ENCODE measurements around the gene SLC9C2.
"Not testable (repeated sequence)": the region's sequence is repeated elsewhere in the genome, so short reads cannot be mapped to it uniquely, and the experiment has no call there.

Gene SLC9C2

GRCh38 chr1:173603056-173603591, at the start of gene SLC9C2:
Gene SLC9C2 (minus strand): TSS chr1:173603072. CDS start chr1:173601776, 1,296 bp downstream.
- no peak for DNase-seq

DNA sequence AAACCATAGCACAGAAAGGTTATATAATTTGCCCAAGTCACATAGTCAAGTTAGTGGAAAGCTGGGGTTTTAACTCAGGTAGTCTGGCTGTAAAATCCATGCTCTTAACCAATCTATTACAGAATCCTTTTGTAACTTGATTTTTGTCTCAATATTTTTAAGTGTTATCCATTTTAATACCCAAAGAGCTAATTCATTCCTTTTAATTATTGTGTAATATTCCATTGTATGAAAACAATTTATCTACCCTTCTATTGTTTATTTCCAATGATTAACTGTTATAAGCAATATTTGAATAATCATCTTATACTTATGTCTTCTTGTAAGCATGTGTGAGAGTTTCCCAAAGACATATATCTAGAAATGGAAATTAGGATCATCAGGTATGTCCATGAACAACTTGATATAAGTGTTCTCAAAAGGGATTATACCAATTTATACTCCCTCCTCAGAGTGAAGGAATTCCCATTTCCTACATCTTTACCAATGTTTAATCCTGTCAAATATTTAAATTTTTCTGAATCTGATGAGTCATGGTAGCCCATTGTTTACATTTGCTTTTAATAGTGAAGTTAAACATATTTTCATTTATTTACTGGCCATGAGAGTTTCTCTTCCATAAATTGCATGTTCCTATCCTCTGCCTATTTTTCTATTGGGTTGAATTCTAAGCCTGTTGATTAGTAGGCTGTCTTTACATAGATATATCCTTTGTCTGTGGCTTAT, 46.2 kb upstream of the SLC9C2 start:
- no peak for DNase-seq

DNA sequence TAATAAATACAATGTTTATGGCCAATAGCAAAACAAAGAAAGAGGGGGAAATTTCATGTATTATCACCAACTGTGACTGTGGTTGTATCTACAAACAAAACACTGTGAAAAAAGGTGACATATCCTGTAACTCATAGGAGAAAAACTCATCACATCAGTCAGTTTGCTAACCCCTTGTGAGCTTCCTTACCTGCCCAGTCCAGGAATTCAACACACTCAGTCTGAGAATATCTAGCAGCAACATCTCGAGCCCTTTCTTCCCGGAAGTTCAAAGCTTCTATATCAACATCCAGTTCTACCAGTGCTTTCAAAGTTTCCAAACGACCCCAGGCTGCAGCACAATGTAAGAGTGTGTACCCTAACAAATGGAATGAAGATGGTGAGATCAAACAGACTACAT, 43.8 kb upstream of the SLC9C2 start:
- DNase-seq: no peak

DNA sequence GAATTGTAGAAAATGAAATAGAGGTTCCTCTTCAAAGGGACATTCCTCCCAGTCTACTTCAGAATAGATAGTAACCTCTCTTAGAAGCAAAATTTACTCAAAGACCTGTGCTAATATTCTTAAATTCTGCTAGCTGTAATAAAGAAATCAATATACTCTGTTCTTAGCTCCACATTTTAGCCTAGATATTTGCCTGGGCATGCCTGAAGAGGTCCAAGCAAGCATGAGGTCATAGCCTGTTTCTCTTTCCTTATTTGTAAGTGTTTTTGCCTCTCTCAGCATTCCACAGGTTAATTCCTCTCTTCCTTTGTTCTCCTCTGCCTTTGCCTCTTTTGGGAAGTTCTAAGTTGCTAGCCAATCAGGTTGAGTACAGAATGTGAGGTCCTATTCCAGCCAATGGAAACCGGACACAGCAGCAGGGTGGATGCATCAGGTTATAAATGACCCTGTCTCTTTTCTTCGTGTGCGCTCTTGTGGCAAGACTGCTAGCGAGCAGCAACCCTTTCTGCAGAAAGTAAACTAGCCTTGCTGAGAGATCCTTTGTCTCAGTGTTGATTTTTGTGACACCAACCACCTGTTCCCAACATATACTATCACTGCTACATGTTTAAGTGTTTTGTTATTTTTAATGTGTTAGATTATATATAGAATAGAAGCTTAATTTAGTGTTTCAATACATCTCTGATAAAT, 39.7 kb upstream of the SLC9C2 start:
- DNase-seq: not testable (repeated sequence)

- DNase-seq: no peak
These were observed 36.2 kb upstream of the SLC9C2 start for GRCh38 chr1:173639102-173639501.

DNA sequence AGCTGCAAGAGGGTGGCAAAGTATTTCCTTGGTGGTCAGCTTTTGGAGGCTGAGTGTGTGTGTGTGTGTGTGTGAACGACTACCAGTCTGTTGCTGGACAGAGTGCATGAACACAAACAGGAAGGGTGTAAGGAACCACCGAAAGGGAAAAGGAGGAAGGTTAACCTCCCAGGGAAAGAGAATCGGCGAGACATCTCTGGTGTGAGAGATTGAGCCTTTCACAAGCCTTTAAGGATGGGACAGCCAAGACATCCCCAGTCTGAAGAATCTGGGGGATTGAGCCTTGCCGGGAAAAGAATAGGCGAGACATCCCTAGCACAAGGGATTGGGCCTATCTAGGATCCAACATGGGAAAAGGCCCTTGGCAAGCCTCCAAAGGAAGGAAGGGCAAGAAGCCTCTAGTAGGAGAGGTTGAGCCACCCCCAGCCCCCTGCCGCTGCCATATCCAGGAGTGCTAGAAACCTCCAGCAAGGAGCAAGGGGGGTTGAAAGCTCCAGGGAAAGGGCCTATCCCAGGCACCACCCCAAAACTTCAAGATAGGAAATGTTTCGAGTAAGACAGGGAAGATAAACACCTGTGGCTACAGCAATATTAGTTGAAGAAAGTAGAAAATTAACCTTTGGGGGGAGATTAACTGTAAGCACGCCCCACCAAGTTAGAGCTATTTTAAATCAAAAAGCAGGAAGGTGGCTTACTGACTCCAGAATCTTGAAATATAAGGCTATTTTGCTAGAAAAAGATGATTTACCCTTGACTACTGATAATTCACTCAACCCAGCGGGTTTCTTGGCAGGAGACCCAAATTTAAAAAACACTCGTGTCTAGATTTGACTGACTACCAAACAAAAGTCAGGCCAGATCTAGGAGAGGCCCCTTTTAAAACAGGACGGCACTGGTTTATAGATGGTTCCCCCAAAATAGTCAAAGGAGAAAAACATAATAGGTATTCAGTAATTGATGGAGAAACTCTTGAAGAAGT, 35.5 kb upstream of the SLC9C2 start:
- no peak for DNase-seq

DNA sequence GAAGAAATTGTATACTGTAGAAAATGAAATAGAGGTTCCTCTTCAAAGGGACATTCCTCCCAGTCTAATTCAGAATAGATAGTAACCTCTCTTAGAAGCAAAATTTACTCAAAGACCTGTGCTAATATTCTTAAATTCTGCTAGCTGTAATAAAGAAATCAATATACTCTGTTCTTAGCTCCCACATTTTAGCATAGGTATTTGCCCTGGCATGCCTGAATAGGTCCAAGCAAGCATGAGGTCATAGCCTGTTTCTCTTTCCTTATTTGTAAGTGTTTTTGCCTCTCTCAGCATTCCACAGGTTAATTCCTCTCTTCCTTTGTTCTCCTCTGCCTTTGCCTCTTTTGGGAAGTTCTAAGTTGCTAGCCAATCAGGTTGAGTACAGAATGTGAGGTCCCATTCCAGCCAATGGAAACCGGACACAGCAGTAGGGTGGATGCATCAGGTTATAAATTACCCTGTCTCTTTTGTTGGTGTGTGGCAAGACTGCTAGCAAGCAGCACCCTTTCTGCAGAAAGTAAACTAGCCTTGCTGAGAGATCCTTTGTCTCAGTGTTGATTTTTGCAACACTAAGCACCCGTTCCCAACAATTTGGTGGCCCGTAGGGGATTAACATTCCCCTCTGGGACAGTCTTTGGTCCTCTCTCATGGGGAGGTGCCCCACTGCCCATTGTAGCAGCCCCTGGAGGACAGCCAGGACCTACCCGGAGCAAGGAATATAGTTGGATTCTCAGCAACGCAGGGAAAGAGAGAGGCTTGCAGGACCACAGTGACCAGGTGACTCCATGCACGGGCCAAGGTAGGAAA, 34.6 kb upstream of the SLC9C2 start:
- not testable (repeated sequence) for DNase-seq

GRCh38 chr1:173635116-173635515, 32.2 kb upstream of the SLC9C2 start, which contains the start of gene TEX50:
Gene TEX50 (plus strand): TSS chr1:173635338. CDS start chr1:173635522, 184 bp downstream.
- no peak for DNase-seq

GRCh38 chr1:173628888-173629287, 26.0 kb upstream of the SLC9C2 start:
- no peak for DNase-seq

- DNase-seq: no peak
These were observed 24.4 kb upstream of the SLC9C2 start for GRCh38 chr1:173627269-173627668.

DNA sequence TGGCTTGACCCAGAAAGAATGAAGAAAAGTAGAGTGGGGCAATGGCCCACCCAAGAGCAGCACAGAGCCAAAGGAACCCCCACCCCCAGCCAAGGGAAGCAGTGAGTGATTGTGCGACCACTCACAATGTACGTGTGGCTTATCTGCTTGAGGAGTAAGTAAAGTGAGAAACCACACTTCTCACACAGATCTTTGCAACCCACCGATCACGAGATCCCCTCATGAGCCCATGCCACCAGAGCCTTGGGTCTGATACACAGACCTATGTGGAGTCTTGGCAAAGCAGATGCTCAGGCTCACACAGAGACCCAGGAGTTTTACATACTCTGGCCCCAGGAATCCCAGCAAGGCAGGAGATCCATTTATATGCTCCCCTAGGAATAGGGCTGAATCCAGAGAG, 14.0 kb upstream of the SLC9C2 start:
- DNase-seq: no peak

DNA sequence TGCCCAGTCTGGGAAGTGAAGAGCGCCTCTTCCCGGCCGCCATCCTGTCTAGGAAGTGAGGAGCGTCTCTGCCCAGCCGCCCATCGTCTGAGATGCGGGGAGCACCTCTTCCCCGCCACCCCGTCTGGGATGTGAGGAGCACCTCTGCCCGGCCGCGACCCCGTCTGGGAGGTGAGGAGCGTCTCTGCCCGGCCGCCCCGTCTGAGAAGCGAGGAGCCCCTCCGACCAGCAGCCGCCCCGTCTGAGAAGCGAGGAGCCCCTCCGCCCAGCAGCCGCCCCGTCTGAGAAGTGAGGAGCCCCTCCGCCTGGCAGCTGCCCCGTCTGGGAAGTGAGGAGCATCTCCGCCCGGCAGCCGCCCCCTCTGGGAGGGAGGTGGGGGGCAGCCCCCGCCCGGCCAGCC, 10.2 kb upstream of the SLC9C2 start:
- not testable (repeated sequence) for DNase-seq

DNA sequence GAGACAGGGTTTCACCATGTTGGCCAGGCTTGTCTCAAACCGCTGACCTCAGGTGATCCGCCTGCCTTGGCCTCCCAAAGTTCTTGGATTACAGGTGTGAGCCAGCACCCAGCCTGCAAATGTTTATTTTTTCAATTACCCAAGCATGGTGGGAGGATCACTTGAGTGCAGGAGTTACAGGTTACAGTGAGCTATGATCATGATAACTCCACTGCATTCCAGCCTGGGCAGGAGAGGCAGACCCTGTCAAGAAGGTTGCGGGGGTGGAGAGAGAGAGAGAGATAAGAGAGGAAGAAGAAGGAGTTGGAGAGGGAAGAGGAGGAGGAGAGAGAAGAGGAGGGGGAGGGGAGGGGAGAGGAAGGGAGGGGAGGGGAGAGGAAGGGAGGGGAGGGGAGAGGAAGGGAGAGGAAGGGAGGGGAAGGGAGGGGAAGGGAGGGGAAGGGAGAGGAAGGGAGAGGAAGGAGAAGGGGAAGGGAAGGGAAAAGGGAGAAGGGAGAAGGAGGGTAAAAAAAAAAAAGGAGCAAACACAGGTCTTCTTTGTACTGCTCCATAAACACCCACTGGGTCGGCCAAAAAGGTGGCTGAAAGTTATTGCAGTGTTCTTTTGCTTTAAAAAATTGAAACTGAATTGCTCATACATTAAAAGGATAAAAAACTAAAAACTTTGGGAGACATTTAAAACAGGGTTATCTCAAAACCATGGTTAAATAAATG, 5.8 kb upstream of the SLC9C2 start:
- no peak for DNase-seq

GRCh38 chr1:173601588-173601987, 1.3 kb downstream of the SLC9C2 start:
- DNase-seq: no peak

DNA sequence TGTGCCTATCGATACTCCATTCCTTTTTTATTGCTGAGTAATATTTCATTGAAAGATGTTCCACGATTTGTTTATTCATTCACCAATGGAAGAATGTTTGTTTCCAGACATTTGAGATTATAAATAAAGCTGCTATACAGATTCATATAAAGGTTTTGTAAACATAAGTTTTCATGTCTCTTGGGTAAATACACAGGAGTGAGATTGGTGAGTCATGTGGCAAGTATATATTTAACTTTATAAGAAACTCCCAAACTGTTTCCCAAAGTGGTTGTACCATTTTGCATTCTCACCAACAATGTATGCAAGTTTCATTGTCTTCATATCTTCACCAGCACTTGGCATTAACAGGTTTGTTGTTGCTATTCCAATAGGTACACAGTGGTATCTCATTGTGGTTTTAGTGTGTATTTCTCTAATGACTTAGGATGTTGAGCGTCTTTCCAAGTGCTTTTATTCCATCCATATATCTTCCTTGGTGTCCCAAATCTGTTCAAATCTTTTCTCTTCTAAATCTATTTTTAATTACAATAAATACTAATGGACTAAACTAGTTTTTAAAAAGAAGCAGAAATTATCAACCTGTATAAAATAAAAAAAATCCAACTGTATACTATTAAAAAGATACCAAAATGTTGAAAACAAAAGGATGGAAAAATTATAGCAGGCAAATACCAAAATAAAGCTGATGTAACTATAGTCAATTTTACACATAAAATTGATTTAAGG, 6.6 kb downstream of the SLC9C2 start:
- no peak for DNase-seq

- DNase-seq: not testable (repeated sequence)
These were observed 11.7 kb downstream of the SLC9C2 start for GRCh38 chr1:173591138-173591537.

- no peak for DNase-seq
These were observed 12.3 kb downstream of the SLC9C2 start for GRCh38 chr1:173590557-173590956.

DNA sequence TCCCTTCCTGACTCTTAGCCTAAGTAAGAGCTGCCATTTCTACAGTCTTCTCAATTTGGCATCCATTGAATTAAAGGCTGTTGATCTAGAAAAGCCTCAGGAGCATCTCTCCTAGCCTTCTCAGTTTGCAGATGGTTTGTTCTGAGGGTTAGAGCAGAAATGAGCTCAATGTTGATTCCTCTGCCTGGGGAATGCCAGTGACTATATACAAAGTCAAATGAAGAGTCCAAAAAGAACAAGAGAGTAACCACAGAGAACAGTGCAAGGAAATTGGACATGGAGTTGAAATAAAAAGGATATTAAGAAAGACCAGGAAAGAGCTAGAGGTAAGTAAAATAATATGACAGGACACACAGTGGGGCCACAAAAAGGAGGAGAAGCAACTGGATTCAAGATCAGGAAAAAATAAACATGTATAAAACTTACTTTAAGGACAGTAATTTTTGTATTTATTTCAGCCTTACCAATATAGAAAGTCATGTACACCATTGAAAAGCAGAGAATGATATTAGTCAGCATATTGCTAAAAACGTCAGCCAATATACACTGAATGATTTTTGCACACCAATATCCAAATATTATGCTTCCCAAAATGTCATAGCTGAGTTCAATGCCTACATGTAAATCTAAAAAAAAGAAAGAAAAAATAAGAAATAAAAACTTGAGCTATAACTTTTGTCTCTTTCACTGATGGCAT, 21.3 kb downstream of the SLC9C2 start:
- DNase-seq: no peak

DNA sequence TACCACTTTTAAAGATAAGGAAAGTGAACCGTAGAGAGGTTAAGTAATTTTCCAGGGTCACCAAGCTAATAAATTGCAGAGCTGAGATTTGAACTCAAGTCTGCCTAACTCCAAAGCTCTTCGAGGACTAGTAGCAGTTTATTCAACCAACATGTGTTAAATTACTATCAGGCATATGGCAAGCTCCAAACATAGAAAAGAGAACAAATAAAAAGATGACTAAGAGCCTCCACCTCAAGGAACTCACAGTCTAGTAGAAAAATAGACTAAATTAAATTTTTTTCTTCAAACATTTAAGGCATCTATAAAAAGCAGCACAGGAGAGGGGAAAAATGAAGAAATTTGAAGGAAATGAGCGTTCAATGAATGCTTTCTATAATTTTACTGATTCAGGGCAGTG, 22.2 kb downstream of the SLC9C2 start:
- no peak for DNase-seq

DNA sequence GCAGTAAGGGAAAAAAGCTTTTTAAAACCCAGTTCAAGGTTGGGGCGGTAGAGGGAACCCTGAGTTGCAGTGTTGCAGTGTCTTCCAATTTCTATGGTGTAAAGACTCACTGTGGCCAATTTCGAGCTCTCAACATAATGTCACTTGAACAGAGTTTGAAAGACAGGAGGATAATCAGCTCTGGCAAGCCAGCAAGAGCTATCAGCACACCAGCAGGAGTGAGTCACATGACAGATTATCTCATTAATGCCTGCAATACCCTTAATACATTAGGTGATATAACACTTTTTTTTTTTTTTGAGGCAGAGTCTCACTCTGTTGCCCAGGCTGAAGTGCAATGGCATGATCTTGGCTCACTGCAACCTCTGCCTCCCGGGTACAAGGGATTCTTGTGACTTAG, 22.8 kb downstream of the SLC9C2 start:
- no peak for DNase-seq
